Activated CD8-positive, alpha-beta memory T cell treated with anti-CD3 and anti-CD28 coated beads for 24 hours (primary cell): ENCODE data around the gene CARMIL1.
"Not testable (repeated sequence)": the region's sequence is repeated elsewhere in the genome, so short reads cannot be mapped to it uniquely, and the experiment has no call there.

Experiments used
- DNase-seq: peaks from one replicate; pipeline ENCODE4 v3.0.0-alpha.2; 2020

The CARMIL1 gene

GRCh38 chr6:25414755-25415154 lies 135.6 kb downstream of the CARMIL1 start:
- DNase-seq: no peak

- no peak for DNase-seq
Observed at GRCh38 chr6:25415274-25415673, 136.1 kb downstream of the CARMIL1 start.

DNA sequence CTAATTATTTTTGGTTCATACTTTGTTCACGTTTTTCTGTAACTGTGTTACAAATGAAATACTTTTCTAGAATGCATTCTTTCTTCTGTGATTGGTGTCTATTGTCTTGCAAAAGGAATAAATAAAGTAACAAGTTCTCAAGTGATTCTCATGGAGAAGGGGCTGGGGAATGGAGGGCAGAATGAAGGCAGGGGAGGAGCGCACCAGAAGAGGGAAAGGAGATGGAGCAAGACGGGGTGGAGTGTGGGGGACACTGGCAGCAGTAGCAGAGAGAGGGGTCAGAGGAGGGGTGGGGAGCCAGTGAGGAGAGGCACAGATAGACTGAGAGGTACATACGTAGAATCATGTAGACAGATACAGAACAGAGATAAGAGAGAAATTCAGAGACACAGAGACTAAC lies 136.5 kb downstream of the CARMIL1 start:
- no peak for DNase-seq

DNA sequence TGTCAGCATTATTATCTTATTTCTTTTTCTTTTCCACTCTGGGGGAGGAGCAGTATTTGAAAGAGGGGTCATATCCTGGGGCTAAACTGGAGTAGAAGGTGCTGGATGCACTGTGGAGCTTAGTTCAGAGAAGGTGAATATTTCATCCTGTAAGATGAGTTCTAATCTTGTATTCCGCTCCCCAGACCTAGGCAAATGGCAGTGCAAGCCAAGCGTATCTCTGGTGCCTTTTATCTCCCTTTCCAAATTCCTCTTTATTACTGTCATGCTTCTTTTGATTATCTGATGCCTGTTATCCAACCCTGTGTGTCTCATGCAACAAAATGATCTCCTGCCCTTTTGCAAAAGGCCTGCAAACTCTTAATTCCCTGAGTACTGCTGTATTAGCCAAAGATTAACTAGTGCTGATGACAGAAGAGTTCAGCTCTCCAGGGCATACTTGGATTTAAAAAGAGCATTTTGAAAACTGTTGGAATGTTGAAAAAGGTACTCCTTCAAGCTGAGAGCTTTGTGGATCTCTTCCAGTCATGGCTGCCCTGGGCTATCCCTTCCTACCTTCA lies 138.0 kb downstream of the CARMIL1 start:
- no peak for DNase-seq

DNA sequence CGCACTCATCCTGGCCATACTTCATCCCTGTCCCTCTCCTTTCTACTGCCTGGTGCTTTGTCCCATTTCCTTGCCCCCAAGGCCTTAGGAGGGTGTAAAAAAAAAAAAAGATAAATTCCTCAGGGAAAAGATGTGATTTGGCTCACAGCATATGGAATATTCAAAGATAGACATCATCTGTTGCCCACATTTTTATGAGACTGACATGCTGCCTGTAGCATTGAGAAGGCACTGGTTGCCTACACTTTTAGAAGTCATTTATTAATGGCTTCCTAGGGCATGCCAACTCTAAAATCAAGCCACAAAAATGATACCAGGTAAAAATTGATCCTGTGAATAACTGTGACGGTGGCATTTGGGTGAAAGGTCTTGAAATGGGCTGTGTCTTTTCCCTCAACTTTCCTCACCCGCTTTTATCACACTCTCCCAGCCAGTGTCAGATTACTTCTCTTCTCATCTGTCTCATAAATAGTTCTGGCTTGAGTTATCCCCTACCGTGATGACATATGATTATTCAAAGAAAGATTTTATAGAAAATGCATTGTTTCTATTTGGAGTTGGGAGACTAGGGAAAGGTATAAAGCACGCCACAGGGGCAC lies 139.4 kb downstream of the CARMIL1 start:
- DNase-seq: no peak

DNA sequence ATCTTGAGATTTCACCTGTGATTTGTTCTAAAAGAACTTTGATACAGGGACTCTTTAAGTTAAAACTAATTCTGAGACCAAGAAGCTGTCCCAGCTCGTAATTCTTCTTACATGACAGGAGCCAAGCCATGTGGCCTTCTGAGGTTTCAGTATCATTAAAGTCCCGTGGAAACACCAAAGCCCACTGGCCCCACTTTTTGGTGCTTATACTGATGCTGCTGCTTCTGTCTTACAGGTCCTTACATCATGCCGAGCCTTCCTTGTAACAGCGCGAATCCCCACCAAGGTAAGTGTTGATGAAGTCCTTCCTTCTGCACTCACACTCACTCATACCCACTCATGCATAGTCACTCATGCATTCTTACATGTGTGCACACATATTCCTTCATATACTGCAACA lies 140.7 kb downstream of the CARMIL1 start:
- no peak for DNase-seq

DNA sequence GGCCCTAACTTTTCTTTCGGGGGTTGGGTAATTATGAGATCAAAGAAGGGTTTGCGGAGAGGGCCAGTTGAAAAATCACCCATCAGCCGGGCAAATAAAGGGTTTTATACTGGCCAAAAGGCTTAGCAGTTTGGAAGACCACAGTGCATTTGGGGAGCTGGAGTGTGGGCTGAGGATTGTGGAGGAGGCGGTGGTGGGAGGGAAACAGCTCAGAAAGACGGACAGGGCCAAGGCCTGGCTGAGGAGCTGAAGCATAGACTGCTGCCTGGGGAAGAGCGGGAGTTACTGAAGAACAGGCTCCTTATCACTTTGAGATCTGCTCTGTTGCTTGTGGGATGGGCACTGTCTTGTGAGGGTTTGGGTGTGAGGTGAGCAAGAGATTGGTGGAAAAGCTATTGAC lies 144.2 kb downstream of the CARMIL1 start:
- DNase-seq: no peak

GRCh38 chr6:25424303-25424702 lies 145.1 kb downstream of the CARMIL1 start:
- DNase-seq: no peak

DNA sequence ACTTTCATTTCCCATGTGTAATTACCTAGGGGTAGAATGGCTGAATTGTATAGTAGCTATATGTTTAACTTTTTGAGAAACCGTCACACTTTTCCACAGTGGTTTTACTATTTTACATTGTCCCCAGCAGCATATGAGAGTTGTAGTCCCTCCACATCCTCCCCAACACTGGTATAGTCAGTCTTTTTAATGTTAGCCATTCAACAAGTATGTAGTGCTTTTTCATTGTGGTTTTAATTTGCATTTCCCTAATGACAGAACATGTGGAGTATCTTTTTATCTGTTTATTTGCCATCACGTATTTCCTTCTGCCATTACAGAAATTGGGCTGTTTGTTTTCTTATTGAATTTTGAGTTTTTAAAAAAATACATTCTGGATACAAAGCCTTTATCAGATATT lies 148.4 kb downstream of the CARMIL1 start:
- no peak for DNase-seq

DNA sequence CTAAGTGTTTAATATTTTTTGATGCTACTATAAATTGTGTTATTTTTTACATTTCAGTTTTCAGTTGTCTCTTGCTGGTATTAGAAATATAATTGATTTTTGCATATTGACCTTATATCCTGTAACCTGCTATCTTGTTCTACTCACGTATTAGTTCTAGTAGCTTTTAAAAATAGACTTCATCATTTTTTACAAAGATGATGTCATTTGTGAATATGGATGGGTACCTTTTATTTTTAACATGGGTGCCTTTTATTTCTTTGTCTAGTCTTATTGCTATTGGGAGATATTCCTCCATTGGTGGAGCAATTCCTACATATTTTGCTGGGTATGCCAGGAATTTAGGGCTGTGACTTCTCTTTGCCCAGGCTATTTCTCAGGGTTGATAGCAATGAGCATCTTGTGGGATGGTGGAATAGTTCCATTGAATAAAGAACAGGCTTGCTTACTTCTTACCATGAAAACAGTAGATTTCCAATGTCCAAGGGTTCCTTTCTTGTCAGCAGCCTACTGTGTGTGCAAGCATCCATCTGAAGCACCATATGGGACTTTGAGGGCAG lies 149.7 kb downstream of the CARMIL1 start:
- DNase-seq: no peak

DNA sequence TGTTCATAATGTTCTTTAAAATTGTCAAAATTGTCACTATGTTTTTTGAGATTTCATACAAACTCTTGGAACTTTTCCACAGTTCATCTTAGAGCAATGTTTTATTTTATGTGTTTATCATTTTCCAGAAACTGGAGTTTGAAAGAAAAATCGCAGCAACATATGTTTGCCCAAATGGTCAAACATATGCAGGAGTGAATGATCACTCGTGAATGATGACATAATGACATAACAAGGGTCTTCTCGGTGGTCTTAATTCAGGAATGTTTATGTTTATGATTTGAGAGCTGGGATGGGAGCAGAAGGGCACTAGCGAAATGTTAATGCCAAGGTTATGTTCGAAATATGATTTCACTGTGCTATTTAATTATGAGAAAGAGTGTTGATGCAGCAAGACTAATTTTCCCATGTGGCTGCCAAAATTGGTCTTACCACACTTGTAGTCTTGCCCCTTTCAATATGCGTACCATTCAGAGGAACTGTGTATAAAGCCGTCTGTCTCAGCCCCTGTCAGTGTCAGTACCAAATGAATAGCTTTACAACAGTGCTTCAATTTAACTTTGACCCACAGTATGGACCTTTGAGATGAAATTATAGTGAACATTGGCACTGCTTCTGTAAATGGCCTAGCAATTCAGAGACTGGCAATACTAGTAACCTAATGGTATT lies 152.3 kb downstream of the CARMIL1 start:
- DNase-seq: no peak

DNA sequence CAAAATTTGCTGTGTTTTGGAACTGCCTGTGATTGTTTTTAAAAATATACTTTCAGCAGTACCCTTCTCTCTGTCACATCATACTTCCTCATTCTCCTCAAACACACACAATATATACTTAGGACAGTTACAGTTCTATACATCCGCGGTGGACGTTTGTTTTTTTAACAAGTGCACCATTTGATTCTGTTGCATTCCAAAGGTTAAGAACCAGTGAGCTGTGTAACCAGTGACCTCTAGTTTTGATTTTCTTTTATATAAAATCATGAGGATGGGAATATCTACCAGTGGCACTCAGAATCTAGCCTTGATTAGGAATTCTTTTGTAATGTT lies 152.8 kb downstream of the CARMIL1 start:
- no peak for DNase-seq

DNA sequence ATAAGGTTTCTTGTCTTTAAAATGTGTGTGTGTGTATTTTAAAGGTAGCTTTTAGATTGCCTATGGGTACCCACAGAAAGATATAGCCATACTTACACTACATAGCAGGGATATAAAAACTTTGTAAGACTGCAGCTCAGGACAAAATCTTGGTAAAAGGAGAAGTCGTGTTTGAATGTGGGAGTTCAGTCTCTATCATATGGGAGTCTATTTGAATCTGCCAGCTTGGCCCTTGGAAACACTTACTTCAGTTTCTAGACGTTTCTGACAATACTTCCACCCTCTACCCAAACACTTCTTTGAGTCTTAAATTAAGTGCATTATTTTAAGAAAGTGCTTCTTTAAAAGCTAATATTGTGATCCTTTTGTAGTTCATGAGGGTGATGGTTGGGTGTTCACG lies 155.7 kb downstream of the CARMIL1 start:
- no peak for DNase-seq

DNA sequence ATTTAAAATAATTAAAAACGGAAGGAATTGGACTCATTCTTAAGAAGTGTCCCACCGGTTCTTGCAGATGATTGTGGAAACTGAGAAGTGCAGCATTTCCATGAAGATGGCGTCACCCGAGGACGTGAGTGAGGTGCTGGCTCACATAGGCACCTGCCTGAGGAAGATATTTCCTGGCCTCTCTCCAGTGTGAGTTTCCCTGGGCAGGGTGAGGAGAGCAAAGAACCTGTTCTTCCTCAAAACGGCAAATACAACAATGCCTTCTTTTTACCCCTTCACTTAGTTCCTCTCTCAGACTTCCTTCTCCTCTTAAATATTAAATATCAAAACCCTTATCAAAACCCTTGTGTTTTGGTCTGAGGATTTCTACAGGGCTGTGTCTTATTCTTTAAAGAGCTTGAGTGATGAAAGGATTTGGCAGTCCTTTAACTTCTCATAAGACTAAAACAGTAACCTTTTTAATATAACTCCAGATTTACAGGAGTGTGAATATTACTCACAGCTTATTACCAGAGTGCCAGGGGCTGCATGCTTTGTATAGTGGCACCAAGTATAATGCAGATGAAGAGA lies 156.3 kb downstream of the CARMIL1 start:
- DNase-seq: no peak

GRCh38 chr6:25436760-25437159 lies 157.6 kb downstream of the CARMIL1 start:
- no peak for DNase-seq

DNA sequence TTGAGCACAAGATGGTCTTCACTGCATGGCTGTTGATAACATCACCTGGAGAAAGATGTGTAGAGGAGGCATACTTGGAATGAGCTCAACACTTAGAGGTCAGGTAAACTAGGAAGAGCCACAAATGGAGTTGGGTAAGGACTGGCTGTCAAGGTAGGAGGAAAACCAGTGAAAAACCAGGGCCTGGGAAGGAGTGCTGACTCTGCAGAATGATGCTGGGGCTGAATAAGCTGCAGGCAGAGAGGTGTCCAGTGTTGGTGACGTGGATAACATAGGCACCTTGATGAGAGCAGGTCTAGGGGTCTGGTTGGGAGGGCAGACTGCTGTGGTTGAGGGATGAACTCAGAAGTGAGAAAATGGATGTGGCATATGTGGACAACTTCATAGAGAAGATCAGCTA lies 160.2 kb downstream of the CARMIL1 start:
- no peak for DNase-seq

DNA sequence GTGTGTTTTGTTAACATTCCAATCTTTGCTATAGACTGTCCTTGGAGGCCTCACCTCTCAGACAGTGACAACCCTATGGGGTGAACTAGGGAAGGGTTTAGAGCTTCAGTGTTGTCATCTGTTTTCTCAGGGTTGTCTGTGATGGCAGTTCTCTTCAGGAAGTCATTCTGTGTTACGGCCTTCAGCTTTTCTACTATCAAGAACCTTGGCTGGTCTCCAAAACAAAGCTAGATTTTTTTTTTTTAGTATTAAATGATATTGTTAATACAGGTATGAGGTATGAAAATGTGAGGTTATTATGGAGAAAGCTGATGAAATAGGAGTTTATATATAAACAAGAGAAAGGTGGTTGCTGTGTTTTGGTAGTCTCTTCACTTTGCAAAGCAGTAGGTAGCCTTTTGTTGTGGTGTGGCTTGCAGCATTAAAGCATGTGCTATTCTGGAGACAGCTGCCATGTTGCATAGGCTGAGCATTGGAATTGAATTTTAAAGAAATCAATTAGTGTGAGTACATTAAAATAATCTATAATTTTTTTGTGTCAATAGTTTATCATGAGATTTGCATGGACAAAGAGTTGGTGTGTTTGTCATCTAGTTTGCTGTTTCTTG lies 162.6 kb downstream of the CARMIL1 start:
- DNase-seq: no peak

GRCh38 chr6:25442898-25443297 lies 163.7 kb downstream of the CARMIL1 start:
- no peak for DNase-seq

- not testable (repeated sequence) for DNase-seq
Observed at GRCh38 chr6:25444521-25444920, 165.3 kb downstream of the CARMIL1 start.

DNA sequence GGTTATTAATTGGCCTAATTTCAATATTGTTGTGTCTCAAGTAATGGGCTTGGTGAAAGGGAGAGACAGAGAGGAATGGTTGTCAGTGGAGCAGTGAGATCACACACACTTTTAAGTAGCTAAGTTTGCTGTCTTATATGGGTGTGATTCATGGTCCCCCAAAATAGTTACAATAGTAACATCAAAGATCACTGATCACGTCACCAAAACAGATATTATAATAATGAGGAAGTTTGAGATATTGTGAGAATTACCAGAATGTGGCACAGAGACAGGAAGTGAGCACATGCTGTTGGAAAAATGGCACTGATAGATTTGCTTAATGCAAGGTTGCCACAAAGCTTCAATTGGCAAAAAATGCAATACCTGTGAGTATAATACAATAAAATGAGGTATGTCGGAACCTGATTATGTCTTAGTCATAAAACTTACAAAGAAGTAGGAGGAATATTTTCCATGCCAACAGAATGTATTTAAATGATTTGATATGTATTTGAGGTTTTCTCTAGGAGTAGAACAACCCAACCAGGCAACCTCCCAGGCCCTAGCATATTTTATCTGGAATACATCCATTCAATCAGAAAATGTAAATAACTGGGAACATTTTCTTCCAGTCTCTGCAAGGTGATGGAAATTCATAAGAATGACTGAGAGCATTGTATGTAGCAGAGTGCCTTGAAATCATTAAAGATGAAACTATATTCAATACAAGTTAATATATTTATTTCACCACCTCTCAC lies 167.8 kb downstream of the CARMIL1 start:
- no peak for DNase-seq

DNA sequence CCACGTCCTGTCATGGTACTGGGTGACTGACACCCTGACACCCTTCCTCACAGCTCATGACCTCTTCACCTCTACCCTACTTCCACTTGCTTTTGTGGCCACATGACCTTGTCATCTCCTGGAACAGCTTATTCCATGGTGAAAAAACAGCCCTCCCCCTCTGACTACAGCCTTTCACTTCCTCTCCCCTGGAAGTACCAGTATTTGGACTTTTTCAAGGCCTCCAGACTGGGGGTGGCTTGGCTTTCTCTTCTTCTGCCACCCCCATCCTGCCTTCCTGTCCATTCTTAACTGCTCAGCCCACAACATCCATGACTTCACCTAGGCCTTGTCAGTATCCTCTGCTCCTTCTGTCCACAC lies 168.4 kb downstream of the CARMIL1 start:
- DNase-seq: no peak

GRCh38 chr6:25448965-25449538 lies 169.9 kb downstream of the CARMIL1 start:
- DNase-seq: no peak

DNA sequence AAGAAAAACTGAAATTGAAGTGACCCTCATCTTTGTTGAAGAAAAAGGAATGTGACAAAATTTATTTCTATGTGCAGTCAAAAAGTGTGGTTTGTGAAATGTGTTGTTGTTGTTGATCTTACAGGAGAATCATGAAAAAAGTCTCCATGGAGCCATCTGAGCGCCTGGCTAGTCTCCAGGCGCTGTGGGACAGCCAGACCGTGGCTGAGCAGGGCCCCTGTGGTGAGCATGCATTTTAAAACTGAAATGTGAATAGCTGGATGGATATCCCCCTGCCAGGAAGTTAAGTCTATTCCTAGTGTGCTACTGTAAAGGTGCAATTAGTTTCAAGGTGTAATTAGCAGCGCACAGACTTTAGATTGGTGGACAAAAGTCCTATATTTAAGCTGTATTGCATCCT lies 170.6 kb downstream of the CARMIL1 start:
- no peak for DNase-seq
